Activated naive CD8-positive, alpha-beta T cell treated with anti-CD3 and anti-CD28 coated beads, Interleukin-2, amount 10 ng/mL, durations not matched to agents 7 days and 5 days (primary cell): ENCODE data around the gene RNF220. TPM values are rescaled to one million over a fixed set of nuclear protein-coding genes. Genes with fewer than 3 reads are reported as not detected.
"Not testable (repeated sequence)": the region's sequence is repeated elsewhere in the genome, so short reads cannot be mapped to it uniquely, and the experiment has no call there.

Source experiments
- ATAC-seq: fragments of 150-1000 bp; cut with Tn5 transposase; one replicate; pipeline ENCODE4 v1.10.0; 2021; ENCODE audit warnings: low read depth, moderate library complexity
- POLR2A ChIA-PET: fragments of 350-600 bp; sonication (Branson Sonifier 250); formaldehyde crosslinking; loops from one replicate; lab custom pipeline; 2021; ENCODE audit warnings: antibody characterized with exemption; lab: Charles Lee
- DNase-seq: peaks from one replicate; pipeline ENCODE4 v3.0.0; 2021
- H3K27ac Mint-ChIP-seq: one replicate; pipeline ENCODE4 v1.8.0; 2022; ENCODE audit warnings: mild to moderate bottlenecking, mixed read lengths
- H3K27me3 Mint-ChIP-seq: one replicate; pipeline ENCODE4 v1.8.0; 2022; ENCODE audit warnings: mild to moderate bottlenecking, moderate library complexity, mixed read lengths
- H3K36me3 Mint-ChIP-seq: one replicate; pipeline ENCODE4 v1.8.0; 2021; ENCODE audit warnings: mild to moderate bottlenecking, mixed read lengths
- H3K4me1 Mint-ChIP-seq: one replicate; pipeline ENCODE4 v1.8.0; 2021; ENCODE audit warnings: mixed read lengths
- H3K4me3 Mint-ChIP-seq: one replicate; pipeline ENCODE4 v1.8.0; 2022; ENCODE audit warnings: mild to moderate bottlenecking, moderate library complexity, mixed read lengths
- H3K9me3 Mint-ChIP-seq: one replicate; pipeline ENCODE4 v1.8.0; 2021; ENCODE audit warnings: mixed read lengths
- total RNA-seq, 2 experiments: library from RNA; stranded (reverse); gene quantifications; one replicate each; pipeline ENCODE4 v1.2.3, GENCODE V29; 2021

The RNF220 gene
- total RNA-seq, 2 experiments from 2014 or later = 91.3 to 94.4 TPM

DNA sequence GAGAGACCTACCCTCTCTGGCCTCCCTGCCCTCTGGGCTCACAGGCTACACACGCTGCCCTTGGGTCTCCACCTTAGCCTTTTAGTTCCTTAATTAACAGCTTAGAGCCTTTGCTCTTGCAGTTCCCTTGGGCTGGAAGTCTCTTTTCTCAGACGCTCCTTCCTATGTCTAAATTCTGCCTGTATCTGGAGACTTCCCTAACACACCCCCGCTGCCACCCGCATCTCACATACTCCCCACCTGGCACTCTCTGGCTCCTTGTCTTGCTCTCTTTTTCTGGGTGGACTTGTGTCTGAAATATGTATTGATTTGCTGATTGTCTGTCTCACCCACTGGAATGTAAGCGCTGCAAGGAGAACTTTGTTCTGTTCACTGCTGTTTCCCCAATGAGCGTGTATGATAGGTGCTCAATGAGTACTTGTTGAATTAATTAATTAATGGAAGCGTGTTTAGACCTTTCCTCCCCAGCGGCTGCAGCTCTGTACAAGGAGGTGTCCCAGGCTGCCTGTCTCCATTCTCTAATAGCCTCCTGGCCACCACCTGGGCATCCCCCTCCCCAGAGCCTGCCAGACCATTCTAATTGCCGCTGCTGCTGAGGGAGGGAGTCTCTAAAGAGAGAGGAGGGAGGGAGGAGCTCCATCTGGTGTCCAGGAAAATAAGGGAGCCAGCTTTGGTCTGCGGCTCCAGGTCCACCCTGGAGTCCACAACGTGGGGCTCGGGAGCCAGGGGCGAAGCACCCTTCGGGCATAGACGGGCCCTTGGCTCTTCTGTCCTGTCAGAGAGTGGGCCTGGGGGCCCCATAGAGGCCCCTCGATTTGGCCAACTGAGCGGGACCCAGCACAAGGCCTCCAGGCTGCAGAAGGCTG, 95.4 kb downstream of the RNF220 start:
- POLR2A ChIA-PET = no interaction called here
- Mint-ChIP-seq H3K4me1 (no peaks in the 10 kb centered on the region), H3K27ac (no peak overlapping the region), H3K9me3 (no peaks in the 10 kb centered on the region), H3K4me3 (no peak overlapping the region), H3K36me3 (no peaks in the 10 kb centered on the region), H3K27me3 (no peaks in the 10 kb centered on the region)
- DNase-seq (no peak), ATAC-seq (no peak)

DNA sequence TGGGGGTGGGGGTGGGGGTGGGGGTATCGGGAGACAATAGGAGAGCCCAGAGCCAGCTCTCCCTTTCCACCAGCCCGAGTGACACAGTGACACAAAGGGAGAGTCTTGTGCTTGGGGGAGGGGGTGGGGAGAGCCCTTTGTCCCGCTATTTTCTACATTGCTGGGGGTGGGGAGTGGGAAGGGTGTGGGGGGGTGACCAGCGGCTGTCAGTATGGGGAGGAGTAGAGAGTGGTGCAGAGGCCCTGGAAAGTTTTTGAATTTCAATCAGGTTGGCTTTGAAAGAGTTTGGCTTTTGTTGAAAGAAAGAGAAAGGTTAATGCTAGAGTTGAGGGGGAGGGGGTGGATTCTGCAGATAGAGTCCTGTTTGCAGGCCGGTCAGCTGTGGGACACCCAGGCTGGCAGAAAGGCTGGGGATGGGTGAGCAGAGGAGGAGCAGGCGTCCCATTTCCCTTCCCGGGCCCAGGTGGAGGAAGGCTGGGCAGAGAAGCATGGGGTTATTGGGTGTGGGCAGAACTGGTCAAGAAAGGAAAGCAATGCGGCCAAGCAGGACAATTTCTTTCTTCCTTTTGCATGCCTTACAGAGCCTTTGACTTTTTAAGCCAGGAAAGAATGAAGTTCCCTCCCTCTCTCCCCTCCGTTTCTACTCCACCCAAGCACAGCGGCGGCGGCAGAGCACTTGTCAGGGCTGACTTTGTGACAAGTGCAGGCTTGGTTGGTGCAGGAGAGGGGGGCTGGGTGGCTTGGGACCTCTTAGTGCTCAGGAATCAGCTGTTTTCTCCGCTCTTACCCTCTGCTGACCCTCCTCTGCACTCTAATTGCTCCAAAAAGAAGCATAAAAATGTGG, 96.2 kb downstream of the RNF220 start:
- ATAC-seq (no peak), DNase-seq (no peak)
- H3K36me3 Mint-ChIP-seq = no peaks in the 10 kb centered on the region
- POLR2A ChIA-PET = no interaction called here
- H3K27ac Mint-ChIP-seq = no peak overlapping the region
- no peak overlapping the region for H3K4me3 Mint-ChIP-seq
- no peaks in the 10 kb centered on the region for H3K4me1 Mint-ChIP-seq
- no peaks in the 10 kb centered on the region for H3K27me3 Mint-ChIP-seq
- no peaks in the 10 kb centered on the region for H3K9me3 Mint-ChIP-seq

GRCh38 chr1:44502823-44503222, 97.8 kb downstream of the RNF220 start:
- ATAC-seq, H3K27ac Mint-ChIP-seq, H3K9me3 Mint-ChIP-seq, DNase-seq, POLR2A ChIA-PET, H3K4me1 Mint-ChIP-seq, H3K4me3 Mint-ChIP-seq, H3K36me3 Mint-ChIP-seq, H3K27me3 Mint-ChIP-seq: not testable (repeated sequence)

- no peak for DNase-seq
- Mint-ChIP-seq H3K9me3 (no peaks in the 10 kb centered on the region), H3K27me3 (no peaks in the 10 kb centered on the region), H3K4me3 (no peak overlapping the region), H3K4me1 (no peaks in the 10 kb centered on the region), H3K27ac (no peak overlapping the region), H3K36me3 (no peaks in the 10 kb centered on the region)
- no peak for ATAC-seq
- POLR2A ChIA-PET = no interaction called here
These were observed 98.6 kb downstream of the RNF220 start for GRCh38 chr1:44503625-44504024.

DNA sequence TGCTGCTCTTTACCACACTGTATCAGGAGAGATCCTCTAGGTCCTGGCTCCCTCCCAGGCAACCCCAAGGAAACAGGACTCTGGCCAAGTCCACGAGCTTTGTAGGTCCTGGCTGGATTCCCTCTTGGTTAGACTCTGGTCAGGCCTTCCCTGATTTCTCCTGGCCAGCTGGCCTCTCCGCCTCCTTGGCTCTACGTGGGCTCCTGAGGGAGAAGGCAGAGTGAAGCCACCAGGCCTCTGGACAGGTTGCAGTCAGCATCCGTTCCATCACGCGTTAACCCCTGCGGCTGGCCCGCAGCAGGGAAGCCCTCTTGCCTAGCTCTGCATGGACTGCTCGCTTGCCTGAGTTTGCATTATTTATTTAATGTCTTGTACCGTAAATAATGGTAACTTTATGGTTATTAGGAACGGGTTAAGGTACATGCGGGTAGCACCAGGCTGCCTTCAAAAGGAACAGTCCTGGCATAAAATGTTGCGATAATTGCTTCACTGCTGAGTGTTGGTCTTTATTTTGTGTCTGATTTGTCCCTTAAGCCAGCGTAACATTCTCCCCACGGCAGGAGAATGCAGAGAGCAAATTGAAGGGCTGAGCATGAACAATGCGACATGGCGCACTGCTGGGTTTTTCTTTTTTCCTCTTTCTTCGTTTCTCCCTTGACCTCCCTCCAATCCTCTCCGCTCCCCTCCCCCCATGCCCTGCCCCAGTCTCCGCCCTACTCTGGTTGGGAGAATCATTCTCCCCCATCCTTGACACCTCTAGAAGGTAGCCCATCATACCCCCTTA, 100.3 kb downstream of the RNF220 start:
- H3K36me3 Mint-ChIP-seq = no peaks in the 10 kb centered on the region
- POLR2A ChIA-PET = no interaction called here
- no peaks in the 10 kb centered on the region for H3K9me3 Mint-ChIP-seq

GRCh38 chr1:44507490-44508396, 102.7 kb downstream of the RNF220 start:
- no peak overlapping the region for H3K27ac Mint-ChIP-seq
- POLR2A ChIA-PET = no interaction called here
- no peak for ATAC-seq
- no peak overlapping the region for H3K4me3 Mint-ChIP-seq
- H3K36me3 Mint-ChIP-seq = no peaks in the 10 kb centered on the region
- peaks cover 1% of the 10 kb centered on the region for H3K4me1 Mint-ChIP-seq
- no peak for DNase-seq
- peaks cover 7% of the 10 kb centered on the region for H3K27me3 Mint-ChIP-seq
- no peaks in the 10 kb centered on the region for H3K9me3 Mint-ChIP-seq

More for the DNA sequence above, 100.3 kb downstream of the RNF220 start:
- no peak overlapping the region for H3K4me3 Mint-ChIP-seq
- no peaks in the 10 kb centered on the region for H3K27me3 Mint-ChIP-seq
- no peak overlapping the region for H3K27ac Mint-ChIP-seq
- H3K4me1 Mint-ChIP-seq = no peaks in the 10 kb centered on the region
- no peak for DNase-seq
- no peak for ATAC-seq

- Mint-ChIP-seq H3K27me3 (peaks cover 7% of the 10 kb centered on the region), H3K9me3 (no peaks in the 10 kb centered on the region)
These were observed 103.3 kb downstream of the RNF220 start for GRCh38 chr1:44508397-44508745.

DNA sequence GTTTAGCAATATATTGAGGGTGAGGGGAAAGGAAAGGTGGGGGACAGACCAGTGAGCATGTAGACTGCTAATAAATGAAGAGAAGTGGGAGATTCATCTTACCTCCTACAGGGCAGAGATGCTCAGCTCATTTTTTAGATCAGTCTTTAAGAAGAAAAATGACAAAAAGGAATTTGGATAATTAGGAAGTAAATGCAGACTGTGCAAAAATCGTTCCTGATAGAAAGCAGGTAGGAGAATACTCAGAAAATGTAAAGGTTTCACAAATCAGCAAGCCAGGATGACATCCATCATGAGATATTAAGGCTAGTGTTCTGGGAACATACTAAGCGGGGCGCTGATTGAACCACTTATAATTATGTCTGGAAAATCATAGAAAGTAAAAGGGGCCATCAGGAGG, 106.3 kb downstream of the RNF220 start:
- Mint-ChIP-seq H3K4me1 (peaks cover 1% of the 10 kb centered on the region), H3K27ac (no peak overlapping the region), H3K9me3 (no peaks in the 10 kb centered on the region), H3K27me3 (peaks cover 19% of the 10 kb centered on the region), H3K4me3 (no peak overlapping the region), H3K36me3 (no peaks in the 10 kb centered on the region)
- POLR2A ChIA-PET = no interaction called here
- no peak for DNase-seq
- ATAC-seq = no peak

More at GRCh38 chr1:44508397-44508745, 103.3 kb downstream of the RNF220 start:
- Mint-ChIP-seq H3K36me3 (no peaks in the 10 kb centered on the region), H3K4me1 (peaks cover 1% of the 10 kb centered on the region), H3K27ac (no peak overlapping the region), H3K4me3 (no peak overlapping the region)
- ATAC-seq (no peak), DNase-seq (no peak)
- POLR2A ChIA-PET = no interaction called here

DNA sequence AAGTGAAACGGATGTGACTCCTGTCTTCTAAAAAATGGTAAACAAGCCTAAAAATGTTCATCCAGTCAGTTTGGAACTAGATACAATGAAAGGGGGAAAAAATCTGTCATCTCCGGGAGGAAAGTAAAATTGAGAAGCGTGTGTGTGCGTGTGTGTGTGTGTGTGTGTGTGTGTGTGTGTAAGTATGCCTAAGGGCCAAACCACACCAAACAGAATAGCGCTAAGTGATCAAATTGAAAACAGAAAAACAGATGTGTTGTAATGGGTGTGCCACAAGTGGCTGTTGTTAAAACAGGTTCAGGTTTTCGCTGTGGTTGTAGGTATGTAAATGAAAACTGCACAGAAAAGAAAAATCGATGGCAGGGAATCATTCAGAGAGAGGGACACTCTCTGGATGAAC, 106.7 kb downstream of the RNF220 start:
- Mint-ChIP-seq H3K4me1 (peaks cover 1% of the 10 kb centered on the region), H3K27ac (no peak overlapping the region), H3K27me3 (peaks cover 22% of the 10 kb centered on the region), H3K9me3 (no peaks in the 10 kb centered on the region), H3K36me3 (no peaks in the 10 kb centered on the region), H3K4me3 (no peak overlapping the region)
- no peak for ATAC-seq
- POLR2A ChIA-PET = no interaction called here
- DNase-seq = no peak

- Mint-ChIP-seq H3K36me3 (no peaks in the 10 kb centered on the region), H3K9me3 (no peaks in the 10 kb centered on the region), H3K27me3 (peaks cover 26% of the 10 kb centered on the region), H3K4me3 (no peak overlapping the region), H3K4me1 (peaks cover 1% of the 10 kb centered on the region), H3K27ac (no peak overlapping the region)
- POLR2A ChIA-PET = interaction anchor here (0.6 kb wide), 1 partner anchor 78 kb away, joined by 4 read pairs; no protein-coding TSS in a partner anchor
- ATAC-seq = no peak
- DNase-seq = no peak
These were observed 107.3 kb downstream of the RNF220 start for GRCh38 chr1:44512313-44512885.

GRCh38 chr1:44513111-44513510, 108.1 kb downstream of the RNF220 start:
- DNase-seq (no peak), ATAC-seq (no peak)
- Mint-ChIP-seq H3K9me3 (no peaks in the 10 kb centered on the region), H3K27ac (no peak overlapping the region), H3K27me3 (peaks cover 26% of the 10 kb centered on the region), H3K4me1 (peaks cover 1% of the 10 kb centered on the region), H3K36me3 (no peaks in the 10 kb centered on the region), H3K4me3 (no peak overlapping the region)
- POLR2A ChIA-PET = interaction anchor here (0.6 kb wide), 1 partner anchor 78 kb away, joined by 4 read pairs; no protein-coding TSS in a partner anchor

DNA sequence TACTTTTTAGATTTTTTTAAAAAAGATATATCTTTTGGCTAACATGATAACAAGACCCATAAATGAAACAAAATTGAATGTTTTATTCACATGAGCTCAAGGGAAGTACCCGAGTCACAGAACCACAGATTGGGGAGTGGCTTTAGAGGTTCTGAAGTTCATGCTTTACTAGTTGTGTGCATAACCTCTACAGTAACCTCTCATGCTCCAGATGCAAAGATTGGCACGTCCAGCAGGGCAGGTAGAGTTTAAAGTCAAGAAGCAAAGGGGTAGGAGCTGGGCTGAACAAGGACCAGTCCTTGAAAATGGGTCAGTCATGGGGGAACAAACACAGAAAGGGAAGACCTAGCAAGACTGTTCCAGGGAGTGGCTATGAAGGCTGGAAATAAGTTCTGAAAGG, 109.6 kb downstream of the RNF220 start:
- Mint-ChIP-seq H3K4me3 (no peak overlapping the region), H3K27me3 (peaks cover 27% of the 10 kb centered on the region), H3K36me3 (no peaks in the 10 kb centered on the region), H3K27ac (no peak overlapping the region), H3K4me1 (peaks cover 4% of the 10 kb centered on the region), H3K9me3 (no peaks in the 10 kb centered on the region)
- DNase-seq (no peak), ATAC-seq (no peak)
- POLR2A ChIA-PET = no interaction called here
